ENCODE measurements around the gene KIAA1217.
"Not testable (repeated sequence)": the region's sequence is repeated elsewhere in the genome, so short reads cannot be mapped to it uniquely, and the experiment has no call there.

Gene KIAA1217

GRCh38 chr10:24442234-24442633, 233.3 kb downstream of the KIAA1217 start:
- DNase-seq (ENCODE audit: low spot score): no peak

GRCh38 chr10:24442641-24443174, 233.8 kb downstream of the KIAA1217 start:
- not testable (repeated sequence) for DNase-seq (ENCODE audit: low spot score)

GRCh38 chr10:24444337-24444736, 235.4 kb downstream of the KIAA1217 start:
- no peak for DNase-seq (ENCODE audit: low spot score)

- not testable (repeated sequence) for DNase-seq (ENCODE audit: low spot score)
Observed at GRCh38 chr10:24445958-24446357, 237.0 kb downstream of the KIAA1217 start.

GRCh38 chr10:24446739-24447138, 237.8 kb downstream of the KIAA1217 start:
- no peak for DNase-seq (ENCODE audit: low spot score)

- no peak for DNase-seq (ENCODE audit: low spot score)
Observed at GRCh38 chr10:24448351-24448999, 239.5 kb downstream of the KIAA1217 start.

GRCh38 chr10:24449321-24449740, 240.4 kb downstream of the KIAA1217 start:
- DNase-seq (ENCODE audit: low spot score): no peak

- DNase-seq (ENCODE audit: low spot score): no peak
Observed at GRCh38 chr10:24449769-24450310, 240.9 kb downstream of the KIAA1217 start.

GRCh38 chr10:24451325-24451820, 242.4 kb downstream of the KIAA1217 start:
- DNase-seq (ENCODE audit: low spot score): no peak

- no peak for DNase-seq (ENCODE audit: low spot score)
Observed at GRCh38 chr10:24452030-24452429, 243.1 kb downstream of the KIAA1217 start.

GRCh38 chr10:24453404-24453830, 244.5 kb downstream of the KIAA1217 start:
- no peak for DNase-seq (ENCODE audit: low spot score)

- no peak for DNase-seq (ENCODE audit: low spot score)
Observed at GRCh38 chr10:24453973-24454372, 245.0 kb downstream of the KIAA1217 start.

GRCh38 chr10:24455447-24455846, 246.5 kb downstream of the KIAA1217 start:
- no peak for DNase-seq (ENCODE audit: low spot score)

- DNase-seq (ENCODE audit: low spot score): no peak
Observed at GRCh38 chr10:24456322-24456721, 247.4 kb downstream of the KIAA1217 start.

- peak; percentile 53 for DNase-seq (ENCODE audit: low spot score)
Observed at GRCh38 chr10:24457661-24458318, 248.9 kb downstream of the KIAA1217 start.

- DNase-seq (ENCODE audit: low spot score): no peak
Observed at GRCh38 chr10:24459836-24460235, 250.9 kb downstream of the KIAA1217 start.

- DNase-seq (ENCODE audit: low spot score): no peak
Observed at GRCh38 chr10:24462291-24462813, 253.4 kb downstream of the KIAA1217 start.

GRCh38 chr10:24462889-24463552, 254.1 kb downstream of the KIAA1217 start:
- no peak for DNase-seq (ENCODE audit: low spot score)

GRCh38 chr10:24463611-24464426, 254.9 kb downstream of the KIAA1217 start:
- no peak for DNase-seq (ENCODE audit: low spot score)

GRCh38 chr10:24465124-24465874, 256.4 kb downstream of the KIAA1217 start:
- DNase-seq (ENCODE audit: low spot score): no peak

Measured in iPS-NIHi11 (cell line).